ENCODE results near the gene LGI4.

DNA sequence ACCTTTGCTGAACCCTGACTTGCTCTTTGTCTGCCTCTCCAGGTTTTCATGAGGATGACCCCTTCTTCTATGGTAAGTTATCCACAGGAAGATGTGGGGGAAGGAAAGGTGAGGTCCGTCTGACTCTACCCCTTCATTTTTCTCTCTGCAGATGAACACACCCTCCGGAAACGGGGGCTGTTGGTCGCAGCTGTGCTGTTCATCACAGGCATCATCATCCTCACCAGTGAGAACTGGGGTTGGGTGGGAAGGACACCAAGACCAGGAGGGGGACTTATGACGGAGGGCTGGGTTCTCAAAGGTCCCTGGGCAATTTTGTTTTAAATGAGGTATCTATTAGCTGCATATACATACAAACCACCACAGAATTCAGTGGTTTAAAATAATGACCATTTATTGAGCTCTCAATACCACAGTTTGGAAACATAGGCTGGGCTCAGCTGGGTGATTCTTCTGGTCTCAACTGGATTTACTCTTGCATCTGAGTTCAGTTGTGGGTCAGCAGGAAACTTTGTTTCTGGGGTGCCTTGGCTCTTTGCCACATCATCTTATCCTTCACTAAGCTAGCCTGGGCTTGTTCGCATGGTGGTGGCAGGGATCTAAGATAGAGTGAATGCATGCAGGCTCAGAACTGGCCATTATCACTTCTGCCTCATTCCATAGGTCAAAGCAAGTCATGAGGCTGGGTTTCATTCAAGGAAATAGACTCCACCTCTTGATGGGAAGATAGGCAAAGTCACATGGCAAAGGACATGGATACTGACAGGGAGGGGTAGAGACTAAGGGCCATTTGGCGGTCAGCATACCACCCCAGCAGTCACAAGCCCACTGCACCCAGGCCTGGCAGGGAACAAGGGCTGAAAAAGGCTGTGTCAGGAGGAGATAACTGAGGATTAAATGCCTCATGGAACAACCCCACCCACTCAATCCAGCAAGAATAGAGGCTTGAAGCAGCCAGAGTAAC lies 31.5 kb upstream of the LGI4 start:
- TF ChIP-seq, protein P1, sequence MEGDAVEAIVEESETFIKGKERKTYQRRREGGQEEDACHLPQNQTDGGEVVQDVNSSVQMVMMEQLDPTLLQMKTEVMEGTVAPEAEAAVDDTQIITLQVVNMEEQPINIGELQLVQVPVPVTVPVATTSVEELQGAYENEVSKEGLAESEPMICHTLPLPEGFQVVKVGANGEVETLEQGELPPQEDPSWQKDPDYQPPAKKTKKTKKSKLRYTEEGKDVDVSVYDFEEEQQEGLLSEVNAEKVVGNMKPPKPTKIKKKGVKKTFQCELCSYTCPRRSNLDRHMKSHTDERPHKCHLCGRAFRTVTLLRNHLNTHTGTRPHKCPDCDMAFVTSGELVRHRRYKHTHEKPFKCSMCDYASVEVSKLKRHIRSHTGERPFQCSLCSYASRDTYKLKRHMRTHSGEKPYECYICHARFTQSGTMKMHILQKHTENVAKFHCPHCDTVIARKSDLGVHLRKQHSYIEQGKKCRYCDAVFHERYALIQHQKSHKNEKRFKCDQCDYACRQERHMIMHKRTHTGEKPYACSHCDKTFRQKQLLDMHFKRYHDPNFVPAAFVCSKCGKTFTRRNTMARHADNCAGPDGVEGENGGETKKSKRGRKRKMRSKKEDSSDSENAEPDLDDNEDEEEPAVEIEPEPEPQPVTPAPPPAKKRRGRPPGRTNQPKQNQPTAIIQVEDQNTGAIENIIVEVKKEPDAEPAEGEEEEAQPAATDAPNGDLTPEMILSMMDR (IDR thresholded peaks at IDR 0.05; ENCODE audit: low read length): no peak
- TF ChIP-seq EZH2 (IDR thresholded peaks at IDR 0.05; ENCODE audit: borderline replicate concordance, low read length): no peak
